Psoas muscle (tissue), 8 donors: ENCODE measurements around the gene KCND3. TPM values are rescaled to one million over a fixed set of nuclear protein-coding genes. Genes with fewer than 3 reads are reported as not detected.

Experiments
- ATAC-seq, 4 donors: fragments of 200-7000 bp; cut with Tn5 transposase; one replicate each; pipeline ENCODE4 v1.9.1; 2020; ENCODE audit warnings: moderate library complexity in 3 of 4, mild to moderate bottlenecking in 2 of 4
- DNase-seq, 2 donors: peaks; one replicate each; pipeline ENCODE4 v3.0.0-alpha.2; 2020
- H3K27ac ChIP-seq: fragments of 200-600 bp; one replicate; pipeline ENCODE4 v1.8.0; 2022
- H3K27me3 ChIP-seq, 3 donors: fragments of 200-600 bp in 1 of 3; one replicate each; pipeline versions ENCODE4 v1.6.1 to v1.8.0; 2013 to 2022; ENCODE audit warnings: low read length in 2 of 3, mild to moderate bottlenecking in 2 of 3, moderate library complexity in 1 of 3; ENCODE audit not compliant: insufficient read depth in 3 of 3
- H3K36me3 ChIP-seq, 2 donors: fragments of 200-600 bp in 1 of 2; one replicate each; pipeline versions ENCODE4 v1.6.1 to v1.8.0; 2013 to 2022; ENCODE audit warnings: low read depth in 1 of 2, mild to moderate bottlenecking in 1 of 2, moderate library complexity in 1 of 2; ENCODE audit not compliant: insufficient read depth in 1 of 2
- H3K4me1 ChIP-seq: fragments of 200-600 bp; one replicate; pipeline ENCODE4 v1.8.0; 2022
- H3K4me3 ChIP-seq: fragments of 200-600 bp; one replicate; pipeline ENCODE4 v1.8.0; 2022; ENCODE audit warnings: mild to moderate bottlenecking
- H3K9me3 ChIP-seq: fragments of 200-600 bp; one replicate; pipeline ENCODE4 v1.8.0; 2022
- WGBS, 3 donors: extraction: QIAGEN DNeasy Blood & Tissue Kit; methylation state at CpG; one replicate each; pipeline versions ENCODE4 v1.1.6 to v1.1.7; 2013; 5-methylcytosine and 5-hydroxymethylcytosine counted together
- intact Hi-C, 2 donors: fragments of 100-400 bp; cut with DNase I; formaldehyde crosslinking; loops; one replicate each; pipeline versions ENCODE4 v1.11.0 to v1.14.2; 2022
- polyA plus RNA-seq, 3 donors: library from polyadenylated mRNA; stranded (reverse); fragments of 200-250 nt; gene quantifications; one replicate each; pipeline ENCODE4 v1.2.3, GENCODE V29; 2013
- total RNA-seq, 4 donors: library from RNA; stranded (reverse); fragmentation: NEBNext Ultra II Directional in 2 of 4; extraction: Animal tissue kit (Norgen Biotek cat#: 25700) in 2 of 4; gene quantifications; one replicate each; pipeline versions ENCODE4 v1.2.1 to v1.2.4, GENCODE V29; 2021 to 2023
- TF ChIP-seq, protein P1 (sequence below): fragments of 200-600 bp; IDR thresholded peaks from one replicate; pipeline ENCODE4 v1.8.0; 2022; ENCODE audit warnings: antibody characterized with exemption
- donor health status: healthy with polysubstance abuse.
- donor health status: DM: no; HTN: no; CAD: no; lungs with moderate emphysema.
- donor health status: Bipolar disorder and iron deficiency.
- donor health status: healthy.
- donor health status: DM: yes; HTN: yes; CAD: no.
- donor health status: DM: no; HTN: no; CAD: no.
- donor health status: DM: no; HTN: no; CAD: no.
- donor health status: DM: yes; HTN: yes; CAD: no.

Gene KCND3
- total and polyA plus RNA-seq, 7 donors: 0.53 to 4.1 (median 1.3) TPM

GRCh38 chr1:112027696-112028095 lies 38.2 kb upstream of the KCND3 start:
- no peaks in the 10 kb centered on the region for H3K27me3 ChIP-seq
- no peak overlapping the region for H3K27ac ChIP-seq
- DNase-seq (no peak), ATAC-seq (no peak)
- TF ChIP-seq, protein P1, sequence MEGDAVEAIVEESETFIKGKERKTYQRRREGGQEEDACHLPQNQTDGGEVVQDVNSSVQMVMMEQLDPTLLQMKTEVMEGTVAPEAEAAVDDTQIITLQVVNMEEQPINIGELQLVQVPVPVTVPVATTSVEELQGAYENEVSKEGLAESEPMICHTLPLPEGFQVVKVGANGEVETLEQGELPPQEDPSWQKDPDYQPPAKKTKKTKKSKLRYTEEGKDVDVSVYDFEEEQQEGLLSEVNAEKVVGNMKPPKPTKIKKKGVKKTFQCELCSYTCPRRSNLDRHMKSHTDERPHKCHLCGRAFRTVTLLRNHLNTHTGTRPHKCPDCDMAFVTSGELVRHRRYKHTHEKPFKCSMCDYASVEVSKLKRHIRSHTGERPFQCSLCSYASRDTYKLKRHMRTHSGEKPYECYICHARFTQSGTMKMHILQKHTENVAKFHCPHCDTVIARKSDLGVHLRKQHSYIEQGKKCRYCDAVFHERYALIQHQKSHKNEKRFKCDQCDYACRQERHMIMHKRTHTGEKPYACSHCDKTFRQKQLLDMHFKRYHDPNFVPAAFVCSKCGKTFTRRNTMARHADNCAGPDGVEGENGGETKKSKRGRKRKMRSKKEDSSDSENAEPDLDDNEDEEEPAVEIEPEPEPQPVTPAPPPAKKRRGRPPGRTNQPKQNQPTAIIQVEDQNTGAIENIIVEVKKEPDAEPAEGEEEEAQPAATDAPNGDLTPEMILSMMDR: no peak
- intact Hi-C loops: no loop called here
- 32 to 50% (median 39%) methylated on average over 1 of the region's 1 CpG for WGBS, 3 donors
- no peak overlapping the region for H3K4me3 ChIP-seq
- peaks cover 11% of the 10 kb centered on the region for H3K4me1 ChIP-seq
- no peaks in the 10 kb centered on the region for H3K36me3 ChIP-seq
- no peaks in the 10 kb centered on the region for H3K9me3 ChIP-seq

- no peak overlapping the region for H3K4me3 ChIP-seq
- ATAC-seq (no peak), DNase-seq (no peak)
- H3K36me3 ChIP-seq: no peaks in the 10 kb centered on the region
- intact Hi-C loops: no loop called here
- no peak overlapping the region for H3K27ac ChIP-seq
- H3K27me3 ChIP-seq: no peaks in the 10 kb centered on the region
- no peaks in the 10 kb centered on the region for H3K9me3 ChIP-seq
- peaks cover 11% of the 10 kb centered on the region for H3K4me1 ChIP-seq
- WGBS, 3 donors: 42 to 57% (median 56%) methylated on average over 1 of the region's 1 CpG
- TF ChIP-seq, protein P1: no peak
Observed at GRCh38 chr1:112026501-112026900, 37.0 kb upstream of the KCND3 start.

DNA sequence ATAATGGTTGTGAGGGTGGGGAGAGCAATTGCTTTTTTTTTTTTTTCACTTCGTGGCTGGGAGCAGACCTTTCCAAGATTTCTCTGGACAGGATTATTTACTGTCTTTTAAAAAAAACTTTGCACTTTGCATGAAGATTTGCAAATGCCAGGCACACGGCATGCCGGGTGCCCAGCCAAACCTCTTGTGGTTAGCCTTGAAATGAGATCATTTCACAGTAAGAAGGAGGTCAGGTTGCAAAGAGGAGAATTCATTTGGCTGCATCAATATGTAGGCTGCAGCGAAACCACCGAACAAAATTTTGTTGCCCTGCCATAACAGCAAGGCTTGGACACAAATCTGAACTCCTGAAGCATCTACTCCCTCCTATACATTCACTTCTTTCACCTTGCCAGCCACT lies 36.5 kb upstream of the KCND3 start:
- DNase-seq: no peak
- Histone ChIP-seq H3K9me3 (no peaks in the 10 kb centered on the region), H3K27ac (no peak overlapping the region), H3K36me3 (no peaks in the 10 kb centered on the region), H3K4me3 (no peak overlapping the region), H3K27me3 (no peaks in the 10 kb centered on the region), H3K4me1 (peaks cover 11% of the 10 kb centered on the region)
- intact Hi-C loops: no loop called here
- TF ChIP-seq, protein P1: no peak
- WGBS, 3 donors: 20 to 32% (median 28%) methylated on average over 5 of the region's 5 CpGs
- peak in 1 of 4 donors; percentile 57 for ATAC-seq

DNA sequence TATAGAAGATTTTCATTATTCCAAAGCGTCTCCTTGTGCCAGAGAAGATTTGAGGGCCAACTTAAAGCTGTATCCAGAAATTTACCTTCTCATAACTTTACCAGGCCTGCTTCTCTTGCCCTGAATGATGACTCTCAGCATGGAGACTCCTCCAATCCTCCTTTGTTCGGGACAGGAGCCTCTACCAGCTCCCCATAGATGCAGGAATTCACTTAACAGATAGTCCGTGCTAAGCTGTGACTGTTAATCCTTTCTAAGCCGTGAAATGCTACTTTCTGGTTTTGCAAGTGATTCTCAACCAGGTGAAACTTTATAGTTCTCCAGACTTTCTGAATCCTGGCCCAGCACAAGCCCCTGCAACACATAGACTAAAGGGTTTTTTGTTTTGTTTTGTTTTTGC lies 31.8 kb upstream of the KCND3 start:
- WGBS, 3 donors: 53 to 67% (median 61%) methylated on average over 4 of the region's 4 CpGs
- intact Hi-C loops: no loop called here
- DNase-seq (no peak), ATAC-seq (no peak)
- Histone ChIP-seq H3K4me1 (peaks cover 8% of the 10 kb centered on the region), H3K4me3 (no peak overlapping the region), H3K27me3 (no peaks in the 10 kb centered on the region), H3K27ac (no peak overlapping the region), H3K36me3 (no peaks in the 10 kb centered on the region), H3K9me3 (no peaks in the 10 kb centered on the region)
- TF ChIP-seq, protein P1: no peak

DNA sequence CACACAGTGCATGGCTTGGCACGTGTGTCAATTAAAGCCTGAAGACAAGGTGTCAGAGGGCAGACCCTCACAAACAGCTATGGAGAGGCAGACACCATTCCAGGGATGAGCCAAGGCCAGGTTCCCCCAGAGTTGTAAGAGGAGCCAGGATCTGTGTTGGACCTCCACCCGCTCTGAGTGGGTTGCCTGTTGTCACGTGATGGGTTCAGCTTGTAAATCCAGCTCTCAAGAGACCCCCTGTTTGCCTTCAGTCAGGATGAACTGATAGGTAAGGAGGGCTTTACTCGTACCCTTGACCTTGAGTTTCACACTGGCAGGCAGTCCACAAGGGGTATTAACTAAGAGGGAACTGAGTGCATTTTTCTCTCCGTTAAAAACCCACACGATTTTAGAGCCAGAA lies 27.7 kb upstream of the KCND3 start:
- H3K36me3 ChIP-seq: no peaks in the 10 kb centered on the region
- H3K27ac ChIP-seq: no peak overlapping the region
- WGBS, 3 donors: 51 to 61% (median 59%) methylated on average over 6 of the region's 6 CpGs
- intact Hi-C loops: no loop called here
- H3K27me3 ChIP-seq: peaks cover 0 to 4% (median 0%) of the 10 kb centered on the region in 3 donors
- no peaks in the 10 kb centered on the region for H3K9me3 ChIP-seq
- no peaks in the 10 kb centered on the region for H3K4me1 ChIP-seq
- H3K4me3 ChIP-seq: no peak overlapping the region
- ATAC-seq (no peak), DNase-seq (no peak)
- TF ChIP-seq, protein P1: no peak
